ENCODE data around the gene KLHL25. TPM values are rescaled to one million over a fixed set of nuclear protein-coding genes. Genes with fewer than 3 reads are reported as not detected.

KLHL25 gene
- total and polyA plus RNA-seq, 2 experiments from 2014 or later: 3.7 to 10.0 TPM

- WGBS (ENCODE audit: low lambda C conversion rate, missing lambda C conversion rate): 93% methylated on average over 28 of the region's 28 CpGs
- Histone ChIP-seq H3K36me3 (replicated peaks; ENCODE audit: insufficient read depth, low read depth) (no peaks in the 10 kb centered on the region), H2AFZ (no peak overlapping the region), H4K20me1 (ENCODE audit: insufficient read depth, poor library complexity, severe bottlenecking) (no peaks in the 10 kb centered on the region), H3K4me3 (no peak overlapping the region), H3K9me3 (ENCODE audit: low read depth) (no peaks in the 10 kb centered on the region), H3K79me2 (peaks cover 3% of the 10 kb centered on the region), H3K27me3 (no peaks in the 10 kb centered on the region), H3K9me2 (replicated peaks; ENCODE audit: insufficient read depth) (no peaks in the 10 kb centered on the region), H3K27ac (no peak overlapping the region), H3K4me2 (no peak overlapping the region), H3K4me1 (ENCODE audit: insufficient read depth) (no peaks in the 10 kb centered on the region)
- no peak for DNase-seq (ENCODE audit: low spot score)
- TF ChIP-seq CTCF (IDR thresholded peaks at IDR 0.05; ENCODE audit: poor library complexity) (no peak), EZH2phosphoT487 (IDR thresholded peaks at IDR 0.05; ENCODE audit: low read depth, severe bottlenecking, unreplicated experiment) (no peak), EZH2 (IDR thresholded peaks at IDR 0.05; ENCODE audit: borderline replicate concordance) (no peak)
These were observed 30.8 kb downstream of the KLHL25 start for GRCh38 chr15:85763673-85764633.

GRCh38 chr15:85763157-85763556 is 31.6 kb downstream of the KLHL25 start:
- DNase-seq (ENCODE audit: low spot score): no peak
- Histone ChIP-seq H4K20me1 (ENCODE audit: insufficient read depth, poor library complexity, severe bottlenecking) (no peaks in the 10 kb centered on the region), H2AFZ (no peak overlapping the region), H3K9me2 (replicated peaks; ENCODE audit: insufficient read depth) (no peaks in the 10 kb centered on the region), H3K9me3 (ENCODE audit: low read depth) (no peaks in the 10 kb centered on the region), H3K79me2 (peaks cover 3% of the 10 kb centered on the region), H3K4me1 (ENCODE audit: insufficient read depth) (no peaks in the 10 kb centered on the region), H3K27ac (no peak overlapping the region), H3K36me3 (replicated peaks; ENCODE audit: insufficient read depth, low read depth) (no peaks in the 10 kb centered on the region), H3K27me3 (no peaks in the 10 kb centered on the region), H3K4me3 (no peak overlapping the region), H3K4me2 (no peak overlapping the region)
- WGBS (ENCODE audit: low lambda C conversion rate, missing lambda C conversion rate): 95% methylated on average over 16 of the region's 16 CpGs
- TF ChIP-seq EZH2 (IDR thresholded peaks at IDR 0.05; ENCODE audit: borderline replicate concordance) (no peak), EZH2phosphoT487 (IDR thresholded peaks at IDR 0.05; ENCODE audit: low read depth, severe bottlenecking, unreplicated experiment) (no peak), CTCF (IDR thresholded peaks at IDR 0.05; ENCODE audit: poor library complexity) (no peak)

- H3K4me1 ChIP-seq (ENCODE audit: insufficient read depth): no peaks in the 10 kb centered on the region
- no peak overlapping the region for H3K27ac ChIP-seq
- peaks cover 3% of the 10 kb centered on the region for H3K79me2 ChIP-seq
- H4K20me1 ChIP-seq (ENCODE audit: insufficient read depth, poor library complexity, severe bottlenecking): no peaks in the 10 kb centered on the region
- no peak overlapping the region for H2AFZ ChIP-seq
- no peak for TF ChIP-seq CTCF (IDR thresholded peaks at IDR 0.05; ENCODE audit: poor library complexity)
- no peak for TF ChIP-seq EZH2 (IDR thresholded peaks at IDR 0.05; ENCODE audit: borderline replicate concordance)
- no peak for TF ChIP-seq EZH2phosphoT487 (IDR thresholded peaks at IDR 0.05; ENCODE audit: low read depth, severe bottlenecking, unreplicated experiment)
- H3K9me2 ChIP-seq (replicated peaks; ENCODE audit: insufficient read depth): no peaks in the 10 kb centered on the region
- no peak overlapping the region for H3K4me3 ChIP-seq
- H3K4me2 ChIP-seq: no peak overlapping the region
- 97% methylated on average over 8 of the region's 8 CpGs for WGBS (ENCODE audit: low lambda C conversion rate, missing lambda C conversion rate)
- DNase-seq (ENCODE audit: low spot score): no peak
- no peaks in the 10 kb centered on the region for H3K9me3 ChIP-seq (ENCODE audit: low read depth)
- H3K27me3 ChIP-seq: no peaks in the 10 kb centered on the region
- no peaks in the 10 kb centered on the region for H3K36me3 ChIP-seq (replicated peaks; ENCODE audit: insufficient read depth, low read depth)
These were observed 32.0 kb downstream of the KLHL25 start for GRCh38 chr15:85762756-85763127.

All from hepatocyte (in vitro differentiated cells).